CD4-positive, alpha-beta T cell treated with Interleukin-10 for 1 hour (primary cell): ENCODE data around the gene ISLR.
"Not testable (repeated sequence)": the region's sequence is repeated elsewhere in the genome, so short reads cannot be mapped to it uniquely, and the experiment has no call there.

Experiments
- DNase-seq: peaks from one replicate; pipeline ENCODE4 v3.0.0-alpha.2; 2020

Gene ISLR

GRCh38 chr15:74137537-74137894 lies 36.0 kb upstream of the ISLR start:
- DNase-seq, result no peak

DNA sequence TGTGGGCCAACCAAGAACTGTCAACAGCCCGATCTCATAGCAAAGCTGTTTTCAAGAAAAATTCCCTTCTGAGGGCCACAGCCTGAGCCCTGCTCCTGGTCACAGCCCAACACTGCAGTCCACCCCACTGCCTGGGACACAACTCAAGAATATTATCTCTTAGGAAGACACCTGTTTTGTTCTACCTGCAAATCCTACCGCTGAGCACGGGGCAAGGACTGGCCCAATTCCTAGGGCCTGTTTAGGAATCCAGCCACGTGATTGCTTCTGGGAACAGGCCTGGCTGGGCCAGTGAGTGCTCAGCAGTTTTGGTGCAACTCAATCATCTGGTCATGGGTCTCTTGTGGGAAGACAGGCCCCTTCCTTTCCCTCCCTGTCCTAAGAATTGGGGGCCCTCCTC lies 34.9 kb upstream of the ISLR start:
- DNase-seq, result no peak

DNA sequence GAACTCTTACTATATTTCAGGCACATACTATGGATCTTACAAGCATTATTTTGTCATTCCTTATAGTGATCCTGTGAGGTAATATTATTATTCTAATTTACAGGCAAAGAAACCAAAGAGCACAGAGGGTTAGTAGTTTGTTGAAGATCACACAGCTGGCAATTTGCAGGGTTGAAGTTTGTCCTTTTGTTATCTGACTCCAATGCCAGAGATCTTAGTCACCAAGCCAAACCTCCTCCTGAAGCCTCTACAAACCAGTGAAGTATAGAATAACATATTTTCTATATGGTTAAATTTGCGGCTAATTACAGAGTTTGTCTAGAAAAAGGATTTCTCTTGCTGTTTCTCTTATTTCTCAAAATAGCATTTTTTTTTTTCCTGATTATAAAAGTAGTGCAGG lies 31.9 kb upstream of the ISLR start:
- DNase-seq, result no peak

DNA sequence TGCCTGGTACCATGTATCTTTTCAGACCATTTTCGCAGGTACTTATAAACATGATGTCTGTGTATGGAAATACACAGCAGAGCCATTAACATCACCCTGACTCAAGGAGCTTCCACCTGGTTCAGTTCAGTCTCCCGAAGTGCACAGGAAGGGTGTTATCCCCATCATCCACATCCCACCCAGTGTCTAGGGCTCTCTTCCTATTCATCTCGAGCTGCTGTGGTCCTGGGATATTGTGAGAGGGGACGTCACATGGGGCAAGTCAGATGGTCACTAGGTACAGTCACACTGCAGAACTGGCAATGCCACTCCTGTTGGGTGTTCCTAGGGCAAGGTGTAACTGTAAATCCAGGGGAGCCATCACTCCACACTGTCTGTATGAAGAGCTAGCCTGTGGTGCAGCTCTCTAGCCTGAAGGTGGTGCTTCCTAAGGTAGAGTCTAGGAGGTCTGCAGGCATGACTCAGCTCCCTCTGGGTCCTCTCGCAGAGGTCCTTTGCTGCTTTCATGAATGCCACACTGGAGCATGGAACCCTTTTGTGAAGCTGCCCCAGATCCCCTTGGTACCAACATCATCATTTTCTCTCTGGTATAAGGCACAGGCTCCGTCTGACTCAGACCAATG lies 29.2 kb upstream of the ISLR start:
- DNase-seq, result no peak

DNA sequence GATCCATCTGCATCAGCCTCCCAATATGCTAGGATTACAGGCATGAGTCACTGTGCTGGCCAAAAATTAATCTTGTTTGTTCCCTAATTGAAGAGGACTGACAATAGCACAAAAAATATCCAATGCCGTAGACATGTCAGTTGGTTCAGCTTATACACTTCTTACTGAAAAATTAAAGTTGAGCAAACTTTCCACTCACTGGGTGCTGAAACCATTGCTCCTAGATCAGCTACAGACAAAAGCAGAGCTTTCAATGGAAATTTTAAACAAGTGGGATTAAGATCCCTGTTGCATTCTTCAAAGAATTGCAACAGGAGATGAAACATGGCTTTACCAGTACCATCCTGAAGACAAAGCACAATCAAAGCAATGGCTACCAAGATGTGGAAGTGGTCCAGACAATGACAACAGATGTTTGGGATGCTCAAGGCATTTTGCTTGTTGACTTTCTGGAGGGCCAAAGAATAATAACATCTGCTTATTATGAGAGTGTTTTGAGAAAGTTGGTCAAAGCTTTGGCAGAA lies 27.2 kb upstream of the ISLR start:
- no peak for DNase-seq

DNA sequence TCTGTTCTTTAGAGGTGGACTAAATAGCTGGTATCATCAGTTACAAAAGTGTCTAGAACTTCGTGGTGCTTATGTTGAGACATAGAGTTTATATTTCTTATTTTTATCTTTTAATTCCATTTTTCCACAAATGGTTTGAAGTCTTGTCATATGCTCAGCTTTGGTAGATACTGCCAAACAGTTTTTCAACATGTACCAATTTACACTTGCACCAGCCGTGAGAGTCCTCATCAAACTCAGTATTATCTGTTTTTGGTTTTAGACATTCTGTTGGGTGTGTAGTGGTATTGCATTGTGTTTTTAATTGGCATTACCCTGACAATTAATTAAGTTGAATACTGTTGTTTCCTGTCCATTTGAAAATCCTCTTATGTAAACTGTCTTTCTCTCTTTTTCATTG lies 26.5 kb upstream of the ISLR start:
- no peak for DNase-seq

DNA sequence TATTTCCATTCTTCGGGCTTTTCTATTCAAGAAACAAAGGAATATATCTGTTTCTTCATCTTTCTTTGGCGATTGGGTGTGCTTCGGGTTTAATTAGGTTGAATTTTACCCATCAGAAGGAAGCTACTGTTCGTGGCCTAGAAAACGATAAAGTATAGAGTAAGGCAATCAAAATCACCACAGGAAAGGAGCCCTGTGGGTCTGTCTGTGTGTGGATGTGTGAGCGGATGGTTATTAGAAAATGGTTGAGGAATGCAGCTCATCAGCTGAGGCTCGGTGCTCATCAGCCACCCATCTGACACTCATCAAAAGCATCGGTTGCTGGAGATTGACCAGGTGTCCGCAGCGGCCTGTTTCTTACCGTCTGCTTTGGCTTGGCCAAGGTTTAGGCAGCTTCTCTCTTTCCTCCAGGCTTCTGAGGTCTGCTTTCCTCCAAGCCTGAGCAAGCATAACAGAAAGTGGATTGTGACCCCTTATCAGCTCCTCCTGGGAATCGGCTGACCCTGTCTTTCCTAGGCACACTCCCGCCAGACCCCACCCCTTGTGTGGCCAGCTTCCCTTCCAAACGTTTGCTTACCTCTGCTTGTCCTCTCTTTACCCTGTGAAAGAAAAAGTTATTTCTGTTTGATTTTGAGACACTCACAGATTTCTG lies 17.6 kb upstream of the ISLR start:
- DNase-seq, result no peak

GRCh38 chr15:74156678-74157411 lies 16.7 kb upstream of the ISLR start:
- DNase-seq, result no peak

GRCh38 chr15:74157868-74158827 lies 15.4 kb upstream of the ISLR start:
- DNase-seq, result no peak

GRCh38 chr15:74158855-74159650 lies 14.5 kb upstream of the ISLR start:
- DNase-seq, result no peak

GRCh38 chr15:74159773-74160172 lies 13.7 kb upstream of the ISLR start:
- DNase-seq, result no peak

GRCh38 chr15:74160390-74160789 lies 13.1 kb upstream of the ISLR start:
- DNase-seq, result not testable (repeated sequence)

DNA sequence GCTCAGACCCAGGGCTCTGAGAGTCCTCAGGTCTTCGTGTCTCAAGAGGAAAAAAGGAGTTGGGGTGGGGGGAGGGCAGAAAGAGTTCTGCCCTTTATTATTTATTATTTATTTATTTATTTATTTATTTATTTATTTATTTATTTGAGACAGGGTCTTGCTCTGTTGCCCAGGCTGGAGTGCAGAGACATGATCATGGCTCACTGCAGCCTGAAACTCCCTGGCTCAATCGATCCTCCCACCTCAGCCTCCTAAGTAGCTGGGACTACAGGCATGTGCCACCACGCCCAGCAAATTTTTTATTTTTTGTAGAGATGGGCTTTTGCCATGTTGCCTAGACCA lies 11.3 kb upstream of the ISLR start:
- not testable (repeated sequence) for DNase-seq

GRCh38 chr15:74165461-74165860 lies 8.0 kb upstream of the ISLR start:
- no peak for DNase-seq

DNA sequence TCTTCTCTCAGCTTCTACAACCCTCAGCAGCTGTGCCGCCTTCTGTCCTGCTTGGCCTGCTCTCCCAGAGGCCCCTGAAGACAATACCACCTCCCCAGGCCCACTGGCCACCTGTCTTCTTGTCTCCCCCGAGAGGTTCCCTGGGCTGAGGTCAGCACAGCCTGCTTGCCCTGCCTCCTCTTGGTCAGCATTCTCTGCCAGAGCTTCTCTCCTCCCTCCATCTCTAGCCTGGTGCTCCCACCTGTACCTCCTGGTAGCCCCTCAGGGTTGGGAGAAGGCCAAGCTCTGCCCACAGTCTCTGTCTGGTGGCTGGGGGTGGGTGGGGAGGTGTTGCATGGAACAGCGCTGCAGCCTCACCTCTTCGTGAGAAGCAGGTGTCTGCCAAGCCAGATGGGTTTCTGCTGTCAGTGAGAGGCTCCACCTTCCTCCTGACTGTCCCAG lies 5.6 kb upstream of the ISLR start:
- no peak for DNase-seq

DNA sequence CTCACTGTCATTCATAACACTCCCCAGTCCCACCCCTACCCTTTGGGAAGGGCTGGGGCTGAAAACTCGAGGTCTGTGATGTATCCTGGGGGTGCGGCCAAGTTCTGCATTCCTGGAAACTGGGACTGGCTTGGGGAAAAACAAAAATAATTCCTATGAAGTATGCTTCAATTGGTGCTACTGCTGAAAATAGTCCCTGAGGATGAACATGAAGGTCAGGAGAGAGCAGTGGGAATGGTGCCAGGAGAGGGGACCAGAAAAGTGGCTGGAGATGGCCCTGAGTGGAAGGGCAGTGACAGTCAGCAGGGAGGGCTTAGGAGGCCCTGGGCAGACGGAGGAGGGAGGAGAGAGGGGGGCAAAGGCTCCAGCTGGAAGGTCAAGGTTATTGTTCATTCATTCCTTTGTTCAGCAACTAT lies 4.8 kb upstream of the ISLR start:
- no peak for DNase-seq

- no peak for DNase-seq
Observed at GRCh38 chr15:74170071-74170844, 3.3 kb upstream of the ISLR start.

GRCh38 chr15:74170875-74171578 lies 2.5 kb upstream of the ISLR start:
- no peak for DNase-seq

DNA sequence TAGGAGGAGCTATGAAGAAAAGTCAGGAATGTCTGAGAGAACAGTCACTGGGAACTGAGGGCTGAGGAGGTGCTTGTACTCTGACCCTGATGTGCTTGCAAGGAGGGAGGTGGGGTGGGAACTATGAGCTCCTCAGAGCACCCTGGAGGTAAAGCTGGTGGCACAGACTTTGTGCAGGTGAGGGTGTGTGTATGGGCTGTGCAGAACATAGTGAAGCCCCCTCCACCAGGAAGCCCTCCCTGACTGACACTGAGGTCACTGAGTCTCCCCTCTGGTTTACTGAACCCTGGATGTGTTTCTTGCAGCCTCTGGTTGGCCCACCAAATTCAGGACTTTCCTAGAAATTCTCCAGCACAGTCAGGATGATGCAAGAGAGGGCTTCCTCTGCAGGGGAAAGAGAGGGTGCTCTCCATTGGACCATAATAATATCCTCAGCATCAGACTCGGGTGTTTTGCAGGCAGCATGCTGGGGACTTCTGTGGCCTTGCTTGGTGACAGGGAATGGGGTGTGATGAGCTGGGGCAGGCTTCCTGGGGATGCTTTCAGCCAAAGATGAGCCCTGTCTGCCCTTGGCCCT lies 1.5 kb upstream of the ISLR start:
- no peak for DNase-seq

DNA sequence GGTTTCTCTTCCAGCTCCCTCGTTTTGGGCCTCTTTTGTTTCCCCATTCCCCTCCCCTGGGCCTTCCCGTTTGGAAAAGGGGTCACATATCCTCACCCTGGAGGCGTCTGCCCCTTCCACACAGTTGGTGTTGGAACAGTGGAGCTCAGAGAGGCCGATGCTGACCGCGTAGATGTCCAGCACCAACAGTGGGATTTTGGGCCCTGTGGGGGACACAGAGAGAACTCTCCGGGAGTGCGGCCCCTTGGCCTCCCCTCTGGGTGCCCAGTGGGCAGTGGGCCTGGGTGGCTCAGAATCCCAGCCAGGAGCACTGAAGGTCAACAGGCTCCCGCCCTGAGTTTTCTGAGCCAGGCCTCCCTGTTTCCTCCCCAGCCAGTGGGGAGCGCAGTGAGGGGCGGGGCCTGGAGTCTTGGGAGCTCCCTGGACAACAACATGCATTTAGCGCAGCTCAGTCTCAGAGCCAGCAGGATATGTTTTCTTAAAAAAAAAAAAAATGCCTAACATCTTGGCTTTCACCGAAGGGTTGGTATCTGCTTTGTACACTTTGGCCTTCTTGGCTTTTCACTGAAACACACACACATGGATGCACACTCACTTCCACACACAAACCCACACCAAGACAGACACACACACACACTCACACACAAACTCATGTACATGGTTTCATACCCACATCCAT lies 670 bp upstream of the ISLR start:
- DNase-seq, result no peak
